Right atrium auricular region (tissue), 2 donors: ENCODE data around the gene EPN2. TPM values are rescaled to one million over a fixed set of nuclear protein-coding genes. Genes with fewer than 3 reads are reported as not detected.

Experiments used
- DNase-seq: peaks from one replicate; pipeline ENCODE4 v3.0.0-alpha.2; 2019; ENCODE audit warnings: low spot score
- H3K27ac ChIP-seq, 2 donors: fragments of 200-600 bp; sonication (generic); 1 replicate in 1 of 2; 2 replicates in 1 of 2; pipeline ENCODE4 v1.5.1; 2016 to 2019
- H3K27me3 ChIP-seq, 2 donors: fragments of 200-600 bp; sonication (generic); one replicate each; pipeline versions ENCODE4 v1.5.1 to v1.6.0; 2017 to 2019
- H3K36me3 ChIP-seq: fragments of 200-600 bp; sonication (generic); one replicate; pipeline ENCODE4 v1.5.1; 2016
- H3K4me1 ChIP-seq, 2 donors: fragments of 200-600 bp; sonication (generic); one replicate each; pipeline versions ENCODE4 v1.5.1 to v1.6.0; 2017 to 2019
- H3K4me3 ChIP-seq, 2 donors: fragments of 200-600 bp; sonication (generic); 1 replicate in 1 of 2; 2 replicates in 1 of 2; pipeline ENCODE4 v1.5.1; 2017 to 2019; ENCODE audit warnings: mild to moderate bottlenecking in 1 of 2, moderate library complexity in 1 of 2
- H3K9me3 ChIP-seq, 2 donors: fragments of 200-600 bp; sonication (generic); one replicate each; pipeline ENCODE4 v1.5.1; 2019
- CTCF ChIP-seq, 2 donors: fragments of 200-600 bp; sonication (generic); IDR thresholded peaks; one replicate each; pipeline ENCODE4 v1.5.1; 2019; ENCODE audit warnings: antibody characterized with exemption in 2 of 2
- total RNA-seq, 2 donors: library from RNA; depleted of rRNA; stranded (reverse); fragments of >200 nt; gene quantifications; one replicate each; pipeline ENCODE4 v1.1.0, GENCODE V29; 2016

The EPN2 gene
- total RNA-seq, 2 donors from 2014 or later: 68.0 to 73.1 TPM

- H3K4me1 ChIP-seq: peaks cover 0 to 41% of the 10 kb centered on the region in 2 donors
- no peaks in the 10 kb centered on the region for H3K27me3 ChIP-seq
- H3K27ac ChIP-seq: no peak overlapping the region
- TF ChIP-seq CTCF (IDR thresholded peaks at IDR 0.05): no peak
- DNase-seq: no peak
- no peaks in the 10 kb centered on the region for H3K9me3 ChIP-seq
- H3K36me3 ChIP-seq: peaks cover 46% of the 10 kb centered on the region
- no peak overlapping the region for H3K4me3 ChIP-seq
These were observed 143.5 kb downstream of the EPN2 start for GRCh38 chr17:19380481-19381301.

GRCh38 chr17:19381361-19381740 is 144.2 kb downstream of the EPN2 start:
- H3K4me3 ChIP-seq: no peak overlapping the region
- no peaks in the 10 kb centered on the region for H3K9me3 ChIP-seq
- H3K27me3 ChIP-seq: no peaks in the 10 kb centered on the region
- H3K4me1 ChIP-seq: peaks cover 0 to 46% of the 10 kb centered on the region in 2 donors
- H3K27ac ChIP-seq: no peak overlapping the region
- peaks cover 46% of the 10 kb centered on the region for H3K36me3 ChIP-seq
- TF ChIP-seq CTCF (IDR thresholded peaks at IDR 0.05): no peak
- DNase-seq: no peak

GRCh38 chr17:19381741-19382444 is 144.7 kb downstream of the EPN2 start:
- Histone ChIP-seq H3K27ac (peak overlapping the region in 1 of 2 donors; percentile 15), H3K4me3 (no peak overlapping the region), H3K4me1 (peaks cover 0 to 49% of the 10 kb centered on the region in 2 donors), H3K9me3 (no peaks in the 10 kb centered on the region), H3K27me3 (no peaks in the 10 kb centered on the region), H3K36me3 (peaks cover 46% of the 10 kb centered on the region)
- no peak for TF ChIP-seq CTCF (IDR thresholded peaks at IDR 0.05)
- no peak for DNase-seq

GRCh38 chr17:19382531-19383444 is 145.6 kb downstream of the EPN2 start:
- DNase-seq: no peak
- Histone ChIP-seq H3K27ac (peak overlapping the region; percentile 15 to 98), H3K9me3 (no peaks in the 10 kb centered on the region), H3K4me1 (peaks cover 0 to 54% of the 10 kb centered on the region in 2 donors), H3K27me3 (no peaks in the 10 kb centered on the region), H3K4me3 (no peak overlapping the region), H3K36me3 (peaks cover 46% of the 10 kb centered on the region)
- no peak for TF ChIP-seq CTCF (IDR thresholded peaks at IDR 0.05)

GRCh38 chr17:19383681-19384470 is 146.7 kb downstream of the EPN2 start:
- H3K9me3 ChIP-seq: no peaks in the 10 kb centered on the region
- no peaks in the 10 kb centered on the region for H3K27me3 ChIP-seq
- no peak for TF ChIP-seq CTCF (IDR thresholded peaks at IDR 0.05)
- peak overlapping the region; percentile 87 to 98 for H3K27ac ChIP-seq
- peaks cover 0 to 62% of the 10 kb centered on the region in 2 donors for H3K4me1 ChIP-seq
- H3K36me3 ChIP-seq: peaks cover 46% of the 10 kb centered on the region
- no peak for DNase-seq
- no peak overlapping the region for H3K4me3 ChIP-seq
